Neural crest cell (in vitro differentiated cells): Measurements from ENCODE around the gene OR2W3. TPM values are rescaled to one million over a fixed set of nuclear protein-coding genes. Genes with fewer than 3 reads are reported as not detected.

Experiments
- DNase-seq: peaks from one replicate; pipeline ENCODE4 v3.0.0; 2021; ENCODE audit warnings: low read depth, mixed read lengths, low spot score
- H3K27ac Mint-ChIP-seq: one replicate; pipeline ENCODE4 v1.8.0; 2021; ENCODE audit warnings: mild to moderate bottlenecking, mixed read lengths; ENCODE audit not compliant: unreplicated experiment
- H3K27me3 Mint-ChIP-seq: 2 replicates; pipeline ENCODE4 v1.8.0; 2021; ENCODE audit warnings: low read depth, mild to moderate bottlenecking, mixed read lengths
- H3K36me3 Mint-ChIP-seq: 2 replicates; pipeline ENCODE4 v1.8.0; 2021; ENCODE audit warnings: low read depth, mild to moderate bottlenecking, mixed read lengths
- H3K4me1 Mint-ChIP-seq: 2 replicates; pipeline ENCODE4 v1.8.0; 2021; ENCODE audit warnings: mixed read lengths
- H3K4me3 Mint-ChIP-seq: one replicate; pipeline ENCODE4 v1.8.0; 2021; ENCODE audit warnings: mild to moderate bottlenecking, mixed read lengths
- H3K9me3 Mint-ChIP-seq: 2 replicates; pipeline ENCODE4 v1.8.0; 2021; ENCODE audit warnings: mixed read lengths
- total RNA-seq: library from RNA; stranded (reverse); gene quantifications from 2 replicates; pipeline ENCODE4 v1.2.1, GENCODE V29; 2021
- TF ChIP-seq, protein P1 (sequence below): fragments of 200-600 bp; sonication (generic); conservative IDR thresholded peaks from 2 replicates; pipeline ENCODE4 v1.5.0; 2021; ENCODE audit warnings: antibody characterized with exemption, mild to moderate bottlenecking

Gene OR2W3
- total RNA-seq, 1 donor from 2014 or later = 0.96 TPM

DNA sequence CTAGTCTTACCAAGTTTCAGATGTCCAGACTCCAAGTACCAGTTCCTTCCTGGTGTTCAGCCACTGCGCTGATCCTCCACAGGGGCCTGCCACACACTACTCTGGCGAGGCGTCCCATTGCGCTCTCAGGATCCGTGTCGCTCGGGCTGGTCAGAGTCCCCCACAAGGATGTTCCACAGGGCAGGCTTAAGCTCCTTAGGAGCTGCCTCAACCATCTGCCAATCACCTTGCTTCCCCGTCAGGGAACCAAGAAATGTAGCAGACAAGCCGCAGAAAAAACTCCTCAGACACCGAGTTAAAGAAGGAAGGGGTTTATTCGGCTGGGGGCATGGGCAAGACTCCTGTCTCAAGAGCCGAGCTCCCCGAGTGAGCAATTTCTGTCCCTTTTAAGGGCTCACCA, 9.8 kb downstream of the OR2W3 start:
- Mint-ChIP-seq H3K27me3 (no peaks in the 10 kb centered on the region), H3K27ac (no peak overlapping the region), H3K4me1 (no peaks in the 10 kb centered on the region), H3K36me3 (peaks cover 4% of the 10 kb centered on the region), H3K4me3 (no peak overlapping the region), H3K9me3 (peaks cover 16% of the 10 kb centered on the region)
- TF ChIP-seq, protein P1, sequence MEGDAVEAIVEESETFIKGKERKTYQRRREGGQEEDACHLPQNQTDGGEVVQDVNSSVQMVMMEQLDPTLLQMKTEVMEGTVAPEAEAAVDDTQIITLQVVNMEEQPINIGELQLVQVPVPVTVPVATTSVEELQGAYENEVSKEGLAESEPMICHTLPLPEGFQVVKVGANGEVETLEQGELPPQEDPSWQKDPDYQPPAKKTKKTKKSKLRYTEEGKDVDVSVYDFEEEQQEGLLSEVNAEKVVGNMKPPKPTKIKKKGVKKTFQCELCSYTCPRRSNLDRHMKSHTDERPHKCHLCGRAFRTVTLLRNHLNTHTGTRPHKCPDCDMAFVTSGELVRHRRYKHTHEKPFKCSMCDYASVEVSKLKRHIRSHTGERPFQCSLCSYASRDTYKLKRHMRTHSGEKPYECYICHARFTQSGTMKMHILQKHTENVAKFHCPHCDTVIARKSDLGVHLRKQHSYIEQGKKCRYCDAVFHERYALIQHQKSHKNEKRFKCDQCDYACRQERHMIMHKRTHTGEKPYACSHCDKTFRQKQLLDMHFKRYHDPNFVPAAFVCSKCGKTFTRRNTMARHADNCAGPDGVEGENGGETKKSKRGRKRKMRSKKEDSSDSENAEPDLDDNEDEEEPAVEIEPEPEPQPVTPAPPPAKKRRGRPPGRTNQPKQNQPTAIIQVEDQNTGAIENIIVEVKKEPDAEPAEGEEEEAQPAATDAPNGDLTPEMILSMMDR = no peak
- no peak for DNase-seq

DNA sequence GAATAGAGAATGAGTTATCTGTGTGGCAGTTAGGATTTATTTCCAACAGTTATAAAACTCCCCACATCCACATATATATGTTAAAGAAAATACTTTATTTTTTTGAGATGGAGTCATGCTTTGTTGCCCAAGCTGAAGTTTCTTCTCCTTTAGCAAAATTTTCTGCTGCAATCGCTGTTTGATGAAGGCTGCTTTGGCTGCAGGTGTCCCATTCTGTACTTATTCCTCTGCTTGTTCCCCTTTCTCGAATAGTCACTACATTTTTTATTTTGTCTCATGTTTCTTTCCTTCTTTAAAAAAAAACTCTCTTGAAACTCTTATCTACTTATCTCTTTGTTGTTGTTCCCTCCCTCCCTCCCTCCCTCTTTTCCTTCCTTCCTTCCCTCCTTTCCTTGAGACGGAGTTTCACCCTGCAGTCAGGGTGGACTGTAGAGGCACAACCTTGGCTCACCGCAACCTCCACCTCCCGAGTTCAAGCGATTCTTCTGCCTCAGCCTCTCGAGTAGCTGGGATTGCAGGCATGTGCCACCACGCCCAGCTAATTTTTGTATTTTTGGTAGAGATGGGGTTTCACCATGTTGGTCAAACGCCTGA, 10.6 kb downstream of the OR2W3 start:
- TF ChIP-seq, protein P1 = no peak
- H3K27ac Mint-ChIP-seq = no peak overlapping the region
- no peaks in the 10 kb centered on the region for H3K4me1 Mint-ChIP-seq
- peaks cover 4% of the 10 kb centered on the region for H3K36me3 Mint-ChIP-seq
- H3K9me3 Mint-ChIP-seq = peaks cover 19% of the 10 kb centered on the region
- H3K27me3 Mint-ChIP-seq = no peaks in the 10 kb centered on the region
- no peak overlapping the region for H3K4me3 Mint-ChIP-seq
- DNase-seq = no peak

DNA sequence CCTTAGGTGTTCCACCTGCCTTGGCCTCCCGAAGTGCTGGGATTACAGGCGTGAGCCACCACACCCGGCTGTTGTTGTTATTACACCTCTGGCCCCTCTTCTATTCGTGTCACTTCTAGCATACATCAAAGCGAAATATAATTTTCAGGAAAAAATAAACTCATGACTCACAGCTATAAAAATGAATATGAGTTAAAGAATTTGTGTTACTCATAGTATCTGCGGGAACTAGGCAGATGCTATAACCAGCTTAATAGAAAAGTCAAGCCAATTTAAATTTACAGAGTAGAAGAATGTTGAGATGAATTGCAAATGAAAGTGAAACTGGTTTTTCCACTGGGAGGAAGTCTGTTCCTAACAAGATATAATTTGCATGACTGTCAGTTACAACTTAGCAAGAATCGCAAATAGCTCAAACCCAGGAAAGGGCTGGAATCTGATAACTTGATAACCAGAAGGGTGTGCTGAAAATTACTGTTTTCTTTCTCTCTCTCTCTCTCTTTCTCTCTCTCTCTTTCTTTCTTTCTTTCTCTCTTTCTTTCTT, 11.2 kb downstream of the OR2W3 start:
- H3K27me3 Mint-ChIP-seq = no peaks in the 10 kb centered on the region
- no peak overlapping the region for H3K27ac Mint-ChIP-seq
- H3K4me3 Mint-ChIP-seq = no peak overlapping the region
- TF ChIP-seq, protein P1 = no peak
- H3K9me3 Mint-ChIP-seq = peaks cover 19% of the 10 kb centered on the region
- peaks cover 4% of the 10 kb centered on the region for H3K36me3 Mint-ChIP-seq
- H3K4me1 Mint-ChIP-seq = no peaks in the 10 kb centered on the region
- no peak for DNase-seq

DNA sequence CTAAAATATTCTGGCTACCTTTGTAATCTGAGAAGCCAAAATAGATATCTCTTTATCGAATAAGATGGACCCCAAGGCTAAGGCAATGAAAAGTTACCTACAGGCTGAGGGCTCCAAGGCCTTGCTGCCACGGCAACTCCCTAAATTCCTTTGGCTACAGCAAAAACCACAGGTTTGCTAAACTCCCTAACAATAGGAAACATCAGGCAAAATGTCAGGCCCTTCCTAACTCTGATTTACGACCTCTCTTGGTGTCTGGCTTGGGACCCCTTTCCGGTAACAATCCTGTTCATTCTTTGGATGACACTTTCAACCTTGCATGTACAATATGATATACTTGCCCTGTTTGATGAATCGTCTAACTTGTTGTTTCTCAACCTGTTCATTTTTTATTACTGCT, 13.4 kb downstream of the OR2W3 start:
- no peaks in the 10 kb centered on the region for H3K27me3 Mint-ChIP-seq
- no peak overlapping the region for H3K4me3 Mint-ChIP-seq
- peaks cover 15% of the 10 kb centered on the region for H3K9me3 Mint-ChIP-seq
- H3K4me1 Mint-ChIP-seq = no peaks in the 10 kb centered on the region
- peaks cover 2% of the 10 kb centered on the region for H3K36me3 Mint-ChIP-seq
- DNase-seq = no peak
- TF ChIP-seq, protein P1 = no peak
- no peak overlapping the region for H3K27ac Mint-ChIP-seq

DNA sequence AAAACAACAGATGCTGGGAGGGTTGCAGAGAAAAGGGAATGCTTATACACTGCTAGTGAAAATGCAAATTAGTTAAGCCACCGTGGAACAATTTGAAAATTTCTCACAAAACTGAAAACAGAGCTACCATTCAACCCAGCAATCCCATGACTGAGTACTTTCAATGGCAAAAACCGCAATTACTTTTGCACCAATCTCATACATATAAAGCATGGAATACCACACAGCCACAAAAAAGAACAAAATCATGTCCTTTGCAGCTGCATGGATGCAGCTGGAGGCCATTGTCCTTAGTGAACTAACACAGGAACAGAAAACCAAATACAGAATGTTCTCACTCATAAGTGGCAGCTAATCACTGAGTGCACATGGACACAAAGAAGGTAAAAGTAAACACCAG, 18.4 kb downstream of the OR2W3 start:
- H3K27me3 Mint-ChIP-seq = peaks cover 4% of the 10 kb centered on the region
- H3K36me3 Mint-ChIP-seq = no peaks in the 10 kb centered on the region
- no peaks in the 10 kb centered on the region for H3K4me1 Mint-ChIP-seq
- H3K27ac Mint-ChIP-seq = no peak overlapping the region
- TF ChIP-seq, protein P1 = no peak
- peaks cover 11% of the 10 kb centered on the region for H3K9me3 Mint-ChIP-seq
- DNase-seq = no peak
- no peak overlapping the region for H3K4me3 Mint-ChIP-seq
